SU-DHL-6 (cell line): ENCODE data around the gene SPC25.

Experiments used
- EZH2phosphoT487 ChIP-seq: fragments of 200-600 bp; sonication (generic), shearing (Covaris generic); conservative IDR thresholded peaks from 2 replicates; pipeline ENCODE4 v1.6.1; 2018; ENCODE audit warnings: mild to moderate bottlenecking, antibody characterized with exemption, low read length, moderate library complexity, mixed read lengths
- TF ChIP-seq, protein P1 (sequence below): fragments of 200-600 bp; sonication (generic); IDR thresholded peaks from one replicate; pipeline ENCODE4 v1.5.1; 2017; ENCODE audit warnings: antibody characterized with exemption, mild to moderate bottlenecking, low read length, moderate library complexity; ENCODE audit not compliant: insufficient read depth, poor library complexity, severe bottlenecking

DNA sequence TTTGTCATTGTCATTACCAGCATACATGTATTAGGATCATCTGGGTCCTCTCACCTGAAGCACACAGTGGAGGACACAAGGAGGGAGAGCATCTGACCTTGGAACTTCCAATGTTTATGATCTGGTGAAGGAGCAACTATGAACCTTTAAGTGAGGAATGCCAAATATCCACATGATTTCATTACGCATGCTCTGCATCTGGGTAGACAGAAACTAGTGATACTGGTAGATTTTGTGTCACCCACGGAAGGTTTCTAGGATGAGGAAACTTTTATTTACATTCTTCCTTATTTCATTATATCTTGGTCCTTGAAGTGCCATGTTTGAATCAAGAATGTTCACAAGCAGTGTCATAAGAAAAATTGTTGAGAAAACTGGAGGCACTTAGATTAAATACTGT is 32.1 kb downstream of the SPC25 start:
- TF ChIP-seq, protein P1, sequence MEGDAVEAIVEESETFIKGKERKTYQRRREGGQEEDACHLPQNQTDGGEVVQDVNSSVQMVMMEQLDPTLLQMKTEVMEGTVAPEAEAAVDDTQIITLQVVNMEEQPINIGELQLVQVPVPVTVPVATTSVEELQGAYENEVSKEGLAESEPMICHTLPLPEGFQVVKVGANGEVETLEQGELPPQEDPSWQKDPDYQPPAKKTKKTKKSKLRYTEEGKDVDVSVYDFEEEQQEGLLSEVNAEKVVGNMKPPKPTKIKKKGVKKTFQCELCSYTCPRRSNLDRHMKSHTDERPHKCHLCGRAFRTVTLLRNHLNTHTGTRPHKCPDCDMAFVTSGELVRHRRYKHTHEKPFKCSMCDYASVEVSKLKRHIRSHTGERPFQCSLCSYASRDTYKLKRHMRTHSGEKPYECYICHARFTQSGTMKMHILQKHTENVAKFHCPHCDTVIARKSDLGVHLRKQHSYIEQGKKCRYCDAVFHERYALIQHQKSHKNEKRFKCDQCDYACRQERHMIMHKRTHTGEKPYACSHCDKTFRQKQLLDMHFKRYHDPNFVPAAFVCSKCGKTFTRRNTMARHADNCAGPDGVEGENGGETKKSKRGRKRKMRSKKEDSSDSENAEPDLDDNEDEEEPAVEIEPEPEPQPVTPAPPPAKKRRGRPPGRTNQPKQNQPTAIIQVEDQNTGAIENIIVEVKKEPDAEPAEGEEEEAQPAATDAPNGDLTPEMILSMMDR: no peak
- no peak for TF ChIP-seq EZH2phosphoT487
